NCI-H345 treated with DMSO at 0.1 percent for 48 hours (cell line): ENCODE measurements around the gene IPCEF1.
"Not testable (repeated sequence)": the region's sequence is repeated elsewhere in the genome, so short reads cannot be mapped to it uniquely, and the experiment has no call there.

ENCODE experiments used
- DNase-seq: peaks from one replicate; lab custom pipeline; 2025; ENCODE audit not compliant: unreplicated experiment; lab: John Stamatoyannopoulos, UW

Gene IPCEF1

GRCh38 chr6:154249499-154250298 lies 106.9 kb downstream of the IPCEF1 start:
- DNase-seq = no peak

- DNase-seq = no peak
Observed at GRCh38 chr6:154247119-154247861, 109.3 kb downstream of the IPCEF1 start.

DNA sequence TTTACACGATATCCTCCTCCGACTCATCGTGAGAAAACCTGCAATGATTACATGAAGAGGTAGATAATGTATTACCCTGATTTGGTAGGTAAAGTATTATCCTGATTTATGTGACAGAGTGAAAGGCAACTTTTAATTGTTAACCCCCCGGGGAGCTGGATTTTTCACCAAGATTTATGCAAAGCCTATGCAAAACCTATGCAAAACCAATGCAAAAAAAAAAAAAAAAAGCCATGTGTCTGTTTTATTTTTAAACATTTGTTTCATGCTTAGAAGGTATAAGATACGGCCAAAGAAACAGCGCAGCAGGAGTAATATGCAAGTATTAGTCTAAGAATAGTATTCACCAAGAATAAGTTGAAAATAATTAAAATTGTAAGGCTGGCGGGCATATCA lies 109.9 kb downstream of the IPCEF1 start:
- no peak for DNase-seq

DNA sequence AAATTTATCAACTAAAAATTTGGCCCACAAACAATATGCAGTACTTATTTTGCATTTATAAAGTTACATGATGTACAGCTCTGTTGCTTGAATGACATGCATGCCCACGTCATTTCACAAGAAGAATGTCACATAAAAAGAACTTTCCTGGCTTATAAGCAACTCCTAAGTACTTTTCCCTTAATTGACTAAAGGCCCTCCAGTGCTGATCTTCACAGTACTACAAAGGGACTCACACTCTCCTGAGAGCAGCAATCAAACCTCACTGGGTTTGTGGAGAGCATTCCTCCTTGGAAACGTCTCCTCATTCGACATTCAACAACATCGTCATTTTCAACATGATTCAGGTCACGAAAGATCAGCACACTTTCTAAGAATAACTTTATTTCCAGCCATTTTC lies 111.1 kb downstream of the IPCEF1 start:
- no peak for DNase-seq

DNA sequence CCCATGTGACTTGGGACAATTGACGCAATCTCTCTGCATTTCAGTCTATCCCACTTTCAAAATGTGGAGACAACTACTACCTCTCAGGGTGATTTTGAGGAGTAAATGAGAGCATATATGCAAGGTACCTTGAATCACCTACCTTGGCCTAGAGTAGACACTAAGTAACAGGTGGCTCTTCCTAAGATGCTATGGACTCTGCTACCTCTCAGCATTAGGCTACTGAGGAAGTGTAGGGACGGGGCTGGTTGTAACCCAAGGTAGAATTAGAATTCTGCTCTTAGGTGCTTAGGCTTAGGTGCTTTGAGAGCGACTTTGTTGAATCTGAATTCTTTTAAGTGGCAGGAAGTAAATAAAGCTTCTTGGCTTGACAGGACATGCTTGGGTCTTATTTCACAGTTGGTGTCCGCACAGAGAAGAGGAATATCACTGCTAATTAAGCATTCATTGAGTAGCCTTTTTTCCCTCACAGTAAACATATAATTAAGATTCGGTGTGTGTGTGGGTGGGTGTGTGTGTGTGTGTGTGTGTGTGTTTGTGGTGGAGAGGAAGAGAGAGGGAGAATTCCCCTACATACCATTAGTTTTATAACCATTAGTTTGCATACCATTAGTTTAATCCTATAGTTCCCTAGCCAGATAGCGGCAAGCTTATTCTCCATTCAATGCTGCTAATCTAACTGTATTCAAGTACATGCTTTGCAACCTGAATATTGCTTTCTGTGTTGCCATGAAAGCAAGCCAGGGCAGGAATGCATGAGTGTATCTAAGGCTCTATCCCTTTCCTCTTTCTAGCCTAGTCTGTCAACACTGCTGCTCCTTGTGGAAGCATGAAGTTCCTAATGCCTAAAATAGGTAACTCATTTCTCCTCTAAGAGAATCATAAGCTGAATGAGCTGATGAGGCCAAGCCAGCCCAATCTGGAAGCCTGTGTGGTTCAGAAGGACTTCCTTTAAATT lies 112.5 kb downstream of the IPCEF1 start:
- no peak for DNase-seq

GRCh38 chr6:154242617-154243357 lies 113.8 kb downstream of the IPCEF1 start:
- no peak for DNase-seq

DNA sequence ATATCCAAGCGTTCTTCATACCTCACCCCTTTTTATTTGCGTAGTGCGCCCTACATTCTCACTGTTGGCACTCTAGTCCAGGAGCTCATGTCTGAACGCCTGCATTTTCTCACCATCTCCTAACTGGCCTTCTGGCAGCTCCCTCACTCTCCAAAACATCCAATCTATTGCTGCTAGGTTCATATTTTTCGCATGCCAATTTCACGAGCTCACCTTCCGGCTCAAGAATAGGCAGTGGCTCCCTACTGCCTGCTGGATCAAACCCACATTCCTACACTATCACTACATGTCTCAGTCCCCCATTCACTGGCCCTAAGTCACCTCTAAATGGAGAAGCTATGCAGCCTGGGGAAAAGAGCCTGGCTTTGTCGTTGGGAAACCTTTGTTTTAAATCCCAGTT lies 115.0 kb downstream of the IPCEF1 start:
- no peak for DNase-seq

- not testable (repeated sequence) for DNase-seq
Observed at GRCh38 chr6:154241061-154241460, 115.5 kb downstream of the IPCEF1 start.

GRCh38 chr6:154239392-154239791 lies 117.2 kb downstream of the IPCEF1 start:
- DNase-seq = no peak

- no peak for DNase-seq
Observed at GRCh38 chr6:154238831-154239230, 117.8 kb downstream of the IPCEF1 start.

GRCh38 chr6:154236646-154237301 lies 119.8 kb downstream of the IPCEF1 start:
- DNase-seq = no peak

DNA sequence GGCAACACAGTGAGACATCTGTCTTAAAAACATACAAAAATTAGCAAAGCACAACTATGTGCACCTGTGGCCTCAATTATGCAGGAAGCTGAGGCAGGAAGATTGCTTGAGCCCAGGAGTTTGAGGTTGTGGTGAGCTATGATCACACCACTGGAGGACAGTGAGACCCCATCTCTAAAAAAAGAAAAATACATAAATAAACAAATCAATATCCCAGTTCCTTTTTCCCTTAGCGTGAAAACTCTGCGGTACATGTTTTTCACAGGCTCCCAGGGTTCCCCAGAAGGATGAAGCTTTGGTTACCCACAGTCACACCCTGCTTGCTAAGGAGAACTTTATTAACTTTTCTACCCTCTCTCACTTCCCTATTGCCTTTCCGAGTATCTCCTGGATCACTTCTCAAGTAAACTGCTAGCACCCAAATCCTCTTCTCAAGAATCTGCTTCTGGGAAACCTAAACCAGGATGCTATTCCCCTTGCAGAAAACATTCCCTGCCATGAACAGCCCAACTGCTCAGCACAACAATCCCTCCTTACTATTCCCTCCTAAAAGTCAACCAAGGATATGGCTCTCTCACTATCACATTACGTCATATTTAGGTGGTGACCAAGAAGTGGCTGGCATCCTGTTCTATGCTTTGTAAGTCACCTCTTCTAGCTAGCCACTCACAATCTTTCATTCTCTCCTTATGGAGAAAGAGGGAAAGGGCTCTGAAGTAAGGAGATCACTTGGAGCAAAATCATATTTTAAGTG lies 122.4 kb downstream of the IPCEF1 start:
- no peak for DNase-seq

- no peak for DNase-seq
Observed at GRCh38 chr6:154233383-154233782, 123.2 kb downstream of the IPCEF1 start.

DNA sequence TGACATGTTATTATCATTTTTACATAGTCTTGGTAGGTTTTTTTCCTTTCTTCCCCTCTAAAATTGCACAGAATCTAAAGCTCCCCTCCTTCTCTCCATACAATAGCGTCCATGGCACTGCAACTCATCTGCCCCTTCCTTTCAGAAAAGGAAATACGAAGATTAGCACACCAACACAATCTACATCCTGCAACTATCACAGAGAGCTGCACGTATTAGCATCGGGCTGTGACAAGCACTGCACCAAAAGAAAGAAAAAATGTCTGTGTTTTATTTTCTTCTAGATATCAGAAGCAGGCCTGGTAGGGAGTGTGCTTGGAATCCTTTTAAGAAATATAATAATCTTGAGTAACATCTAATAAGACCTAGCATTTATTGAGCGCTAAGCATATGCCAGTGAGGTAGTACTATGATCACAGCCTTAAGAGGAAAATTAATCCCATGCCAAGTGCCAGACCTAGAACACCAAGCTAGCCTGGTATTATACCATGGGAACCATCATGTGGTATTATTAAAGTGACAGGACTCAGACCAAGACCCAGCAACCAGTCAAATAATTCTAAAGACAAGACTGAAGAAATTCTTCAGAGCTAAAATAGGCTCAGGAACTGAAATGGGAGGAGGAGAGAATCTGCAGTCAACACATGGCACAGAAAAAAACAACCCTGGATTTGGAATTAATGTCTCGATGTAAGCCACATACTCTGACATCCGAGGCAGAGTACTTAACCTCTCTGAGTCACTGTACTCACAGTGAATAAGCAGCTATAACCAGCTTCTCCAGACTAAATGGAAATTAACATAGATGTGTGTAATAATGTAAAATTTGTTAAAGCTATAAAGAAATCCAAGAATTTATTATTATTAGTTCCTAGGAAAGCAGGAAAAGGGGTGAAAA lies 124.3 kb downstream of the IPCEF1 start:
- DNase-seq = no peak

DNA sequence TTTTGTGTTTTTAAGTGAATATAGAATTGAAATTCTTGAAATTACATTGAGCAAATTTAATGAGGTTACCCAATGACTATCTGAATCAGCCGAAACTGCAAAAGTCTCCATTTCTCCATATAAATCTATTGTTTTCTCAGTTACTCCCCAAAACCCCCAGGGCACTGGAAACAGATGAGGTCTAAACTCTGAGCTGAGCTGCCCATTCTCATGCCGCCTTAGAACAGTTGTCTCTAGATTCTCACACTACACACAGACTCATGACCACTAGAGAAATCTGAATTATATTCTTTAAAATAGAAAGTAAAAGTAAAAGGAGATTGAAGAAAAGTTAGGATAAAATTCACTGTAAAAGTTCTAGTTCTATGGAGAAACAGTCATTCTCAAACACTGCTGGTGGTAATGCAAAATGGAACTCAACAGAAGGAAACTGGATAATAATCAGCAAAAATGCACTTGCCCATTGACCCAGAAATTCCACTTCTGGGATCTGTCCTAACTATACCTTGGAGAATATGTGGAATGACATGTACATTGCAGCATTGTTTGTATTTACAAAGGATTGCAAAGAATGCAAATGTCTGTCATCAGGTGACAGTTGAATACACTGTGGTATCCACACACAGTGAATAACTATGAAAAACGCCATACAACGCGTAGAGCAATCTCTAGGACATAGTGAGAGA lies 125.5 kb downstream of the IPCEF1 start:
- DNase-seq = no peak

GRCh38 chr6:154230393-154230792 lies 126.2 kb downstream of the IPCEF1 start:
- DNase-seq = no peak

- no peak for DNase-seq
Observed at GRCh38 chr6:154229786-154230185, 126.8 kb downstream of the IPCEF1 start.

DNA sequence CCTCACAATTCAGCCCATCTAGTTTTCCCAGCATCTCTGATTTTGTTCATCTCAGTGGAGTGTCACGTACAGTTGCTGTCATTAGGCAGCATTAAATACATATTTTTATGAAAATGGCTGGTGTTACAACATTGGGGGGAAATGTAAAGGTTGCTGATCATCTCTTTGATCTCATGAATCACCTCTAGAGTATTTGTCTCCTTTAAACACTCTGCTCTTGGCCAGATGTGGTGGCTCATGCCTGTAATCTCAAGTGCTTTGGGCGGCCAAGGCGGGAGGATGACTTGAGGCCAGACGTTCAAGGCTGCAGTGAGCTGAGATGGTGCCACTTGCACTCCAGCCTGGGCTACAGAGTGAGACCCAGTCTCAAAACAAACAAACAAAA lies 128.1 kb downstream of the IPCEF1 start:
- DNase-seq = no peak
